IMR-90 (cell line): ENCODE results near the gene SLC47A2. TPM values are rescaled to one million over a fixed set of nuclear protein-coding genes. Genes with fewer than 3 reads are reported as not detected.

Source experiments
- ATAC-seq: fragments of 200-7000 bp; cut with Tn5 transposase; 2 replicates; pipeline ENCODE4 v1.9.1; 2020; ENCODE audit warnings: low read depth, mild to moderate bottlenecking, moderate library complexity
- BruUV-seq: library from RNA; stranded (reverse); fragments of 400-500 nt; replicated peaks from 2 replicates; lab custom pipeline; 2021; lab: Mats Ljungman, UMichigan
- CTCF ChIA-PET: fragments of 300-600 bp; formaldehyde crosslinking; extraction: SDS; loops from one replicate; lab custom pipeline; 2021; ENCODE audit warnings: antibody characterized with exemption; lab: Yijun Ruan, JAX
- POLR2A ChIA-PET: fragments of 300-600 bp; sonication (Branson Sonifier 250); formaldehyde crosslinking; loops from one replicate; lab custom pipeline; 2022; ENCODE audit warnings: antibody characterized with exemption; ENCODE audit not compliant: unreplicated experiment; lab: Charles Lee
- DNase-seq: peaks from one replicate; pipeline ENCODE4 v3.0.0; 2013
- H2AFZ ChIP-seq: replicated peaks from 2 replicates; pipeline ENCODE3; 2013; ENCODE audit warnings: low read length, mild to moderate bottlenecking; ENCODE audit not compliant: poor library complexity
- H2AK5ac ChIP-seq: 2 replicates; pipeline ENCODE4 v1.6.1; 2013; ENCODE audit warnings: low read depth, low read length, inconsistent platforms
- H2AK9ac ChIP-seq: replicated peaks from 2 replicates; pipeline ENCODE3; 2013; ENCODE audit warnings: mild to moderate bottlenecking, low read depth, low read length, moderate library complexity; ENCODE audit not compliant: poor library complexity
- H2BK120ac ChIP-seq: 2 replicates; pipeline ENCODE4 v1.6.1; 2013; ENCODE audit warnings: low read depth, low read length, inconsistent platforms
- H2BK15ac ChIP-seq: 3 replicates; pipeline ENCODE4 v1.6.1; 2013; ENCODE audit warnings: low read depth, low read length, inconsistent platforms
- H2BK20ac ChIP-seq: 2 replicates; pipeline ENCODE4 v1.6.1; 2013; ENCODE audit warnings: low read depth, mild to moderate bottlenecking, inconsistent platforms, low read length, moderate library complexity
- H2BK5ac ChIP-seq: 2 replicates; pipeline ENCODE4 v1.6.1; 2013; ENCODE audit warnings: mild to moderate bottlenecking, low read depth, low read length, inconsistent platforms; ENCODE audit not compliant: poor library complexity, severe bottlenecking
- H3K14ac ChIP-seq: replicated peaks from 2 replicates; pipeline ENCODE4 v1.6.1; 2013; ENCODE audit warnings: low read depth, low read length, inconsistent platforms
- H3K18ac ChIP-seq: 2 replicates; pipeline ENCODE4 v1.6.1; 2013; ENCODE audit warnings: low read depth, low read length, control low read depth
- H3K23ac ChIP-seq: 2 replicates; pipeline ENCODE4 v1.6.1; 2013; ENCODE audit warnings: low read depth, low read length, inconsistent platforms
- H3K27ac ChIP-seq: 2 replicates; pipeline ENCODE4 v1.5.1; 2013; ENCODE audit warnings: mild to moderate bottlenecking, control low read depth, low read length; ENCODE audit not compliant: insufficient read depth
- H3K27me3 ChIP-seq: 2 replicates; pipeline ENCODE4 v1.6.1; 2013; ENCODE audit warnings: low read length; ENCODE audit not compliant: control insufficient read depth, insufficient read depth
- H3K36me3 ChIP-seq: 2 replicates; pipeline ENCODE4 v1.6.1; 2013; ENCODE audit warnings: low read length, mixed read lengths; ENCODE audit not compliant: control insufficient read depth, insufficient read depth
- H3K4ac ChIP-seq: 2 replicates; pipeline ENCODE4 v1.6.1; 2013; ENCODE audit warnings: low read depth, low read length, inconsistent platforms
- H3K4me1 ChIP-seq: 2 replicates; pipeline ENCODE4 v1.6.1; 2013; ENCODE audit warnings: low read length, mixed read lengths; ENCODE audit not compliant: control insufficient read depth, insufficient read depth
- H3K4me2 ChIP-seq: 2 replicates; pipeline ENCODE4 v1.6.1; 2013; ENCODE audit warnings: low read depth, mild to moderate bottlenecking, control low read depth, low read length, moderate library complexity
- H3K4me3 ChIP-seq: 2 replicates; pipeline ENCODE4 v1.5.1; 2013; ENCODE audit warnings: low read depth, mild to moderate bottlenecking, control low read depth, low read length, moderate library complexity; ENCODE audit not compliant: insufficient read depth
- H3K56ac ChIP-seq: 2 replicates; pipeline ENCODE4 v1.6.1; 2013; ENCODE audit warnings: low read length, inconsistent platforms; ENCODE audit not compliant: insufficient read depth; ENCODE audit errors: extremely low read depth
- H3K79me1 ChIP-seq, 2 experiments: 2 replicates each; pipeline ENCODE4 v1.6.1; 2013; ENCODE audit warnings: low read length in 2 of 2, inconsistent platforms in 1 of 2, low read depth in 1 of 2
- H3K9ac ChIP-seq: 2 replicates; pipeline ENCODE4 v1.6.1; 2013; ENCODE audit warnings: low read depth, low read length, control low read depth
- H3K9me1 ChIP-seq: 2 replicates; pipeline ENCODE4 v1.6.1; 2013; ENCODE audit warnings: low read length, inconsistent platforms; ENCODE audit not compliant: insufficient read depth
- H3K9me3 ChIP-seq: 2 replicates; pipeline ENCODE4 v1.6.1; 2013; ENCODE audit warnings: low read length; ENCODE audit not compliant: control insufficient read depth, insufficient read depth
- H4K20me1 ChIP-seq: 2 replicates; pipeline ENCODE4 v1.6.1; 2013; ENCODE audit warnings: low read length, inconsistent platforms; ENCODE audit not compliant: insufficient read depth
- H4K5ac ChIP-seq: 2 replicates; pipeline ENCODE4 v1.6.1; 2013; ENCODE audit warnings: mild to moderate bottlenecking, low read depth, low read length, control low read depth
- H4K8ac ChIP-seq, 2 experiments: 2 replicates each; pipeline ENCODE4 v1.6.1; 2013; ENCODE audit warnings: low read depth in 2 of 2, low read length in 2 of 2, control low read depth in 1 of 2, inconsistent platforms in 1 of 2
- H4K91ac ChIP-seq: 2 replicates; pipeline ENCODE4 v1.6.1; 2013; ENCODE audit warnings: low read depth, low read length, inconsistent platforms; ENCODE audit not compliant: insufficient read depth
- CEBPB ChIP-seq: IDR thresholded peaks from 2 replicates; pipeline ENCODE4 v1.6.1; 2012; ENCODE audit warnings: low read depth, low read length, improper control_type of control experiment
- CHD1 ChIP-seq: IDR thresholded peaks from 2 replicates; pipeline ENCODE4 v1.6.1; 2012; ENCODE audit warnings: low read depth, low read length, improper control_type of control experiment
- MAFK ChIP-seq: IDR thresholded peaks from 2 replicates; pipeline ENCODE4 v1.6.1; 2012; ENCODE audit warnings: low read depth, low read length, improper control_type of control experiment
- NFE2L2 ChIP-seq: fragments of 150-350 bp; IDR thresholded peaks from 2 replicates; pipeline ENCODE4 v1.6.1; 2016; ENCODE audit warnings: low read depth, mild to moderate bottlenecking, low read length
- POLR2A ChIP-seq: IDR thresholded peaks from 2 replicates; pipeline ENCODE4 v1.6.1; 2012; ENCODE audit warnings: mild to moderate bottlenecking, low read depth, low read length
- RCOR1 ChIP-seq: IDR thresholded peaks from 2 replicates; pipeline ENCODE4 v1.6.1; 2012; ENCODE audit warnings: mild to moderate bottlenecking, low read length, improper control_type of control experiment; ENCODE audit not compliant: insufficient replicate concordance
- RFX5 ChIP-seq: IDR thresholded peaks from 2 replicates; pipeline ENCODE4 v1.8.0; 2012; ENCODE audit warnings: low read depth, mild to moderate bottlenecking, low read length, moderate library complexity
- SMC3 ChIP-seq: fragments of 150-350 bp; IDR thresholded peaks from 2 replicates; pipeline ENCODE4 v1.6.1; 2016; ENCODE audit warnings: low read depth, mild to moderate bottlenecking, antibody characterized with exemption, low read length, moderate library complexity
- WGBS, 2 experiments: methylation state at CpG; one replicate each; pipeline versions ENCODE4 v1.1.5 to v1.1.7; 2013; ENCODE audit warnings: missing lambda C conversion rate in 2 of 2; ENCODE audit not compliant: insufficient read length in 1 of 2; ENCODE audit errors: extremely low coverage in 2 of 2; 5-methylcytosine and 5-hydroxymethylcytosine counted together
- dilution Hi-C: fragments of 300-500 bp; cut with HindIII; formaldehyde crosslinking; loops from one replicate; pipeline ENCODE4 v1.14.3; 2018; ENCODE audit warnings: low sequenced_read_pairs; ENCODE audit not compliant: unreplicated experiment
- in situ Hi-C: fragments of 300-500 bp; cut with MboI; formaldehyde crosslinking; loops from 3 replicates; pipeline ENCODE4 v1.14.3; 2019; ENCODE audit warnings: low sequenced_read_pairs, inconsistent platforms, mixed read lengths
- intact Hi-C: fragments of 100-400 bp; cut with micrococcal nuclease; formaldehyde crosslinking; loops from 2 replicates; pipeline ENCODE4 v1.10.0; 2022
- polyA plus RNA-seq, 3 experiments: library from polyadenylated mRNA; depleted of rRNA; stranded (reverse); fragments of >200 nt; gene quantifications; 2 replicates each; pipeline ENCODE4 v1.2.3, GENCODE V29; 2012; ENCODE audit warnings: low replicate concordance in 1 of 3
- total RNA-seq: library from RNA; depleted of rRNA; stranded (reverse); fragments of >200 nt; gene quantifications from 2 replicates; pipeline ENCODE4 v1.2.3, GENCODE V29; 2012
- TF ChIP-seq, protein P1 (sequence below): conservative IDR thresholded peaks from 2 replicates; pipeline ENCODE4 v1.5.1; 2012; ENCODE audit warnings: mild to moderate bottlenecking, low read depth, low read length, improper control_type of control experiment
- TF ChIP-seq, protein P2 (sequence below): fragments of 150-350 bp; IDR thresholded peaks from 2 replicates; pipeline ENCODE4 v1.6.1; 2016; ENCODE audit warnings: low read depth, mild to moderate bottlenecking, low read length, moderate library complexity, borderline replicate concordance
- TF ChIP-seq, protein P3 (sequence below): fragments of 150-350 bp; IDR thresholded peaks from 2 replicates; pipeline ENCODE4 v1.6.1; 2017; ENCODE audit warnings: mild to moderate bottlenecking, antibody characterized with exemption, low read length, low read depth

Gene SLC47A2
- total and polyA plus RNA-seq, 2 of the 4 experiments (the other 2 are of a cell fraction), result not detected

DNA sequence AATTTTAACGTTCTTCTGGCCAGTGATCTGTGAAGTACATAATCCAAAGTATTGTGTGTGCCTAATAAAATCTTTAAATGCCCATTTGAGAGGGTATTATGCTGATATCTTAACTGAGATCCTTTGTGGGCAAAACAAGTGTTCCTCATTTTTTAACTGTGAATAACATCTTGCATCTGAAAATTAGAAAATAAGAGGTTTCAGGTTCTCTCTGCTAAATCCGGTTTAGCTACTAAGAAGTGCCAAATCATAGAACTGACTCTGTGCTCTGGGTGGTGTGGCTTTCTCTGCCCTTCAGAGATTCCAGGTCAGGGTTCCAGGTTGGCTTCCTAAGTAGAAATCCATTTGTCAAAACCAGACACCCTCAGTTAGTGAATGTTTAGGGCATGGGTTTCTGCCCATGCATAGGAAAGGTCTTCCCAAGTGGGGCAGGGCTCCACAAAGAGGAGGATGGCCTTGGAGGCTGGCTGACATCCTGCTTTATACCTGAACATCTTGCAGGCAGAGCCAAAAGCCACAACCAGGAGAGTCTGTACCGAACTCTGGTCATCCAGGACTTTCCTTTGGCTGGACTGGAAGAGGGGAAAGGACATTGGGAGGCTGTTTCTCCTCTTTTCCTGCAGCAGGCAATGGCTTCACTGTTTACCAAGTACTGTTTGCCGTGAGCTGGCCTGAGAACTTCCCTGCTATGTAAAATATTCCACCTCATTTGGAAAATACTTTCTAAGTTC lies 59.4 kb downstream of the SLC47A2 start:
- in situ Hi-C loops, result no loop called here
- H3K14ac ChIP-seq, result no peak overlapping the region

More for the DNA sequence above, 59.4 kb downstream of the SLC47A2 start:
- ATAC-seq (no peak), DNase-seq (no peak)
- Histone ChIP-seq H3K9me3 (peaks cover 2% of the 10 kb centered on the region; the same call in 1 of the 2 replicates), H4K91ac (no peak overlapping the region), H2AK5ac (no peak overlapping the region), H3K9me1 (no peaks in the 10 kb centered on the region), H3K4me1 (no peaks in the 10 kb centered on the region), H3K4me2 (no peak overlapping the region), H2BK15ac (no peak overlapping the region), H3K36me3 (no peaks in the 10 kb centered on the region; the same call in 1 of the 2 replicates), H2AK9ac (no peak overlapping the region), H2AFZ (no peak overlapping the region), H2BK20ac (no peak overlapping the region), H4K8ac (no peak overlapping the region), H3K27me3 (peaks cover 8% of the 10 kb centered on the region), H3K4ac (no peak overlapping the region), H3K56ac (no peak overlapping the region), H3K79me1 (no peaks in the 10 kb centered on the region), H3K27ac (no peak overlapping the region), H4K5ac (no peak overlapping the region), H3K23ac (no peak overlapping the region), H2BK5ac (no peak overlapping the region), H3K18ac (no peak overlapping the region), H3K4me3 (no peak overlapping the region), H3K9ac (no peak overlapping the region), H4K20me1 (no peaks in the 10 kb centered on the region; the same call in 1 of the 2 replicates), H2BK120ac (no peak overlapping the region)
- dilution Hi-C loops (no loop called here), intact Hi-C loops (no loop called here)
- CTCF ChIA-PET, result no interaction called here
- no TSS peak for BruUV-seq
- WGBS, 2 experiments, result 100% methylated on average over 1 of the region's 4 CpGs; no CpG with 5 or more reads in 1 of the 2 experiments
- POLR2A ChIA-PET, result no interaction called here
- no peak for TF ChIP-seq NFE2L2
- TF ChIP-seq CEBPB, result no peak
- TF ChIP-seq MAFK, result no peak
- TF ChIP-seq RFX5, result no peak
- TF ChIP-seq, protein P1, sequence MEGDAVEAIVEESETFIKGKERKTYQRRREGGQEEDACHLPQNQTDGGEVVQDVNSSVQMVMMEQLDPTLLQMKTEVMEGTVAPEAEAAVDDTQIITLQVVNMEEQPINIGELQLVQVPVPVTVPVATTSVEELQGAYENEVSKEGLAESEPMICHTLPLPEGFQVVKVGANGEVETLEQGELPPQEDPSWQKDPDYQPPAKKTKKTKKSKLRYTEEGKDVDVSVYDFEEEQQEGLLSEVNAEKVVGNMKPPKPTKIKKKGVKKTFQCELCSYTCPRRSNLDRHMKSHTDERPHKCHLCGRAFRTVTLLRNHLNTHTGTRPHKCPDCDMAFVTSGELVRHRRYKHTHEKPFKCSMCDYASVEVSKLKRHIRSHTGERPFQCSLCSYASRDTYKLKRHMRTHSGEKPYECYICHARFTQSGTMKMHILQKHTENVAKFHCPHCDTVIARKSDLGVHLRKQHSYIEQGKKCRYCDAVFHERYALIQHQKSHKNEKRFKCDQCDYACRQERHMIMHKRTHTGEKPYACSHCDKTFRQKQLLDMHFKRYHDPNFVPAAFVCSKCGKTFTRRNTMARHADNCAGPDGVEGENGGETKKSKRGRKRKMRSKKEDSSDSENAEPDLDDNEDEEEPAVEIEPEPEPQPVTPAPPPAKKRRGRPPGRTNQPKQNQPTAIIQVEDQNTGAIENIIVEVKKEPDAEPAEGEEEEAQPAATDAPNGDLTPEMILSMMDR, result no peak
- TF ChIP-seq RCOR1, result no peak
- TF ChIP-seq, protein P2, sequence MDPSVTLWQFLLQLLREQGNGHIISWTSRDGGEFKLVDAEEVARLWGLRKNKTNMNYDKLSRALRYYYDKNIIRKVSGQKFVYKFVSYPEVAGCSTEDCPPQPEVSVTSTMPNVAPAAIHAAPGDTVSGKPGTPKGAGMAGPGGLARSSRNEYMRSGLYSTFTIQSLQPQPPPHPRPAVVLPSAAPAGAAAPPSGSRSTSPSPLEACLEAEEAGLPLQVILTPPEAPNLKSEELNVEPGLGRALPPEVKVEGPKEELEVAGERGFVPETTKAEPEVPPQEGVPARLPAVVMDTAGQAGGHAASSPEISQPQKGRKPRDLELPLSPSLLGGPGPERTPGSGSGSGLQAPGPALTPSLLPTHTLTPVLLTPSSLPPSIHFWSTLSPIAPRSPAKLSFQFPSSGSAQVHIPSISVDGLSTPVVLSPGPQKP, result no peak
- TF ChIP-seq CHD1, result no peak
- TF ChIP-seq, protein P3, sequence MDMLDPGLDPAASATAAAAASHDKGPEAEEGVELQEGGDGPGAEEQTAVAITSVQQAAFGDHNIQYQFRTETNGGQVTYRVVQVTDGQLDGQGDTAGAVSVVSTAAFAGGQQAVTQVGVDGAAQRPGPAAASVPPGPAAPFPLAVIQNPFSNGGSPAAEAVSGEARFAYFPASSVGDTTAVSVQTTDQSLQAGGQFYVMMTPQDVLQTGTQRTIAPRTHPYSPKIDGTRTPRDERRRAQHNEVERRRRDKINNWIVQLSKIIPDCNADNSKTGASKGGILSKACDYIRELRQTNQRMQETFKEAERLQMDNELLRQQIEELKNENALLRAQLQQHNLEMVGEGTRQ, result no peak
- no peak for TF ChIP-seq POLR2A
- no peak for TF ChIP-seq SMC3
